ENCODE results near the gene BIK.

DNA sequence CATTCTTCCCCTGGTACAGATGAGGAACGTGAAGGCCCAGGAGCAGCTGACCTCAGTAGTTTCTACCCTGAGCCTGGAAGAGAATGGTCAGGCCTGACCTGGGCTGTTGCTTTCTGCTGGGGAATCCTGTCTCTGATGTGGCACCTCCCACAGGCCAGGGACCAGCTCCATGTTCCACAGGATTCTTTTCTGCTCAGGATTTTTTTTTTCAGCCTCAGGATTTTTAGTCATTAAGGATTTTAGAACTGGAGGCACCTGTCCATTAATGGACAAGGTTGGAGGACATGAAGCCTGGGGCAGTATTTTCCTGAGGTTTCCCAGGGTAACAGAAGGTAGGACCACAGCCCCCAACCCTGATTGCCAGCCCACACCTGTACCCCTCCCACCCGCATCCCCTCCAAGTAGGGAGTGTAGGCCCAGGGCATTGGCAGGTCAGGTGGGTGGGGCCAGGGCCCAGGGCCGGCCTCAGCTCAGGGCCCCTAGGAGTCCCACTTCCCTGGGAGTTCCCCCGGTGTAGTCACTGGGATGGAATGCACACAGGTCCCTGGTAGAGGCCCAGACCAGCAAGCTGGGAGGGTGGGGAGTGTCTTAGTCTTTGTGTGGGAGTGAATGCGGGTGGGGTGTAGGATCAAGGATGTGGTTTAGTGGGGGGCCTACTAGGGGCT lies 16.1 kb downstream of the BIK start:
- TF ChIP-seq, protein P1, sequence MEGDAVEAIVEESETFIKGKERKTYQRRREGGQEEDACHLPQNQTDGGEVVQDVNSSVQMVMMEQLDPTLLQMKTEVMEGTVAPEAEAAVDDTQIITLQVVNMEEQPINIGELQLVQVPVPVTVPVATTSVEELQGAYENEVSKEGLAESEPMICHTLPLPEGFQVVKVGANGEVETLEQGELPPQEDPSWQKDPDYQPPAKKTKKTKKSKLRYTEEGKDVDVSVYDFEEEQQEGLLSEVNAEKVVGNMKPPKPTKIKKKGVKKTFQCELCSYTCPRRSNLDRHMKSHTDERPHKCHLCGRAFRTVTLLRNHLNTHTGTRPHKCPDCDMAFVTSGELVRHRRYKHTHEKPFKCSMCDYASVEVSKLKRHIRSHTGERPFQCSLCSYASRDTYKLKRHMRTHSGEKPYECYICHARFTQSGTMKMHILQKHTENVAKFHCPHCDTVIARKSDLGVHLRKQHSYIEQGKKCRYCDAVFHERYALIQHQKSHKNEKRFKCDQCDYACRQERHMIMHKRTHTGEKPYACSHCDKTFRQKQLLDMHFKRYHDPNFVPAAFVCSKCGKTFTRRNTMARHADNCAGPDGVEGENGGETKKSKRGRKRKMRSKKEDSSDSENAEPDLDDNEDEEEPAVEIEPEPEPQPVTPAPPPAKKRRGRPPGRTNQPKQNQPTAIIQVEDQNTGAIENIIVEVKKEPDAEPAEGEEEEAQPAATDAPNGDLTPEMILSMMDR (IDR thresholded peaks at IDR 0.05 in 8 of 11, conservative IDR thresholded peaks at IDR 0.05 in 3 of 11), result no peak
- TF ChIP-seq POLR2AphosphoS5 (IDR thresholded peaks at IDR 0.05), result no peak
- TF ChIP-seq POLR2A (IDR thresholded peaks at IDR 0.05), result no peak

All from spleen (tissue), 7 donors.